ENCODE measurements around the gene FBXO24.

FBXO24 gene

GRCh38 chr7:100620804-100621203 lies 34.7 kb downstream of the FBXO24 start:
- no peak for DNase-seq (ENCODE audit: low read depth in 2 of 2)

GRCh38 chr7:100621554-100621953 lies 35.4 kb downstream of the FBXO24 start:
- no peak for DNase-seq (ENCODE audit: low read depth in 2 of 2)

- no peak for DNase-seq (ENCODE audit: low read depth in 2 of 2)
These were observed 38.1 kb downstream of the FBXO24 start for GRCh38 chr7:100623951-100624824.

- DNase-seq (ENCODE audit: low read depth in 2 of 2) = no peak
These were observed 39.9 kb downstream of the FBXO24 start for GRCh38 chr7:100626055-100626454.

- DNase-seq (ENCODE audit: low read depth in 2 of 2) = peak; percentile 76 to 83
These were observed 40.6 kb downstream of the FBXO24 start for GRCh38 chr7:100626530-100627237.

DNA sequence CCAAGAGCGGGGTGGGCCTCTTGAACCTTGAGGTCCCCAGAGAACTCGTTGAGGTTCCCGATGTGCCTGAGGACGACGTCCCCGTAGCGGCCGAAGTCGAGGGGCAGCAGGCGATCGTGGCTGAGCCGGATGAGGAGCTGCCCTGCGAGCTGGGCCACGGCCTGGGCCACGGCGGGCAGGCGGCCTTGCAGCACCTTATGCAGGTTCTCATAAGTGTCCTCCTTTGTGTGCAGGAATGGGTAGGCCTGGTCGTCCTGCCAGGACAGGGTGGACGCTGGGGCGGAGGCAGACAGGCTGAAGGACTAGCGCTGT lies 41.1 kb downstream of the FBXO24 start:
- no peak for DNase-seq (ENCODE audit: low read depth in 2 of 2)

- DNase-seq (ENCODE audit: low read depth in 2 of 2) = no peak
These were observed 43.1 kb downstream of the FBXO24 start for GRCh38 chr7:100629117-100629716.

DNA sequence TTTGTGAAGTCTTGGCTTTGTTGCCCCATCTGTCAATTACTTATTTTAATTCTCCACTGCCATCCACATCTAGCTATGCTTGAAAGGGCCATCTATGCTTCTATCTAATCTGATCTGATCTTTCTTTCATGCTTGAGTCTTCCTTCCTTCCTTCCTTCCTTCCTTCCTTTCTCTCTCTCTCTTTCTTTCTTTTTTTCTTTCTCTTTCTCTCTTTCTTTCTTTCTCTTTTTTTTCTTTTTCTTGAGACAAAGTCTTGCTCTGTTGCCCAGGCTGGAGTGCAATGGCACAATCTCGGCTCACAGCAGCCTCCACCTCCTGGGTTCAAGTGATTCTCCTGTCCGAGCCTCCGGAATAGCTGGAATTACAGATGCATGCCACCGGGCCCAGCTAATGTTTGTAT lies 43.9 kb downstream of the FBXO24 start:
- DNase-seq (ENCODE audit: low read depth in 2 of 2) = no peak

DNA sequence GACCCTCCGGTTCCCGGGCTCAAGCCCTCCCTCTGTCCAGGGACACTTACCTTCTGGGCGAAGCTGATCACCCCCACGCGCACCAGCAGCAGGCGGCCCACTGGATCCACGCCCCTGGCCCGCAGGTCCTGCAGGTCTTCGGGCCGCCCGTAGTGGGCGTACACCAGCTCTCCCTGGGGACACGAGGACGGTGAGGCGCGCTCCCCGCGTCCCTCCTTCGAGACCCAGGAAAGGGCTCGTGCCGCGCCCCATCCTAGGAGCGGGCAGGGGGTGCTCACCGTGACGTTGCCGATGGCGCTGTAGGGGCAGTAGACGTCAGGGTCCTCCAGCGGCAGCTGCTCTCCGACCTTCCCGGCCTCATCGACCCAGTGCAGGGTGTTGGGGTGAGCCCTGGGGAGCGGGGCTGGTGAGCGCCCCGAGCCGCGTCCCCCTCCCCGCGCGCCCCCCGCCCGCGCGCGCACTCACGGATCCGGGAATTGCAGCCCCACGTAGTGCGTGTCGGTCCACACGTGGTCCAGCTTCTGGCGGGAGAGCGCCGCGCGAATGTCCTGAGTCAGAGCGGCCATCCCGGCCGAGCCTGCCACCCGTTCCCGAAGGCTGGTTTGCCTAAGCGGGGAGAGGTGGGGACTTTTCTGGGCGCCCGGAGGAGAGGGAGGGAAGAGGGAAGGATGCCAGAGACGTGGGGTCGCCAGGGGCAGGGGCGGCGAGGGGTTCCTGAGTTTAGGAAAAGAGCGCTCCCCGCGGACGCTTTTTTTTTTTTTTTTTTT lies 47.0 kb downstream of the FBXO24 start:
- DNase-seq (ENCODE audit: low read depth in 2 of 2) = peak in 1 of 2 donors; percentile 31

DNA sequence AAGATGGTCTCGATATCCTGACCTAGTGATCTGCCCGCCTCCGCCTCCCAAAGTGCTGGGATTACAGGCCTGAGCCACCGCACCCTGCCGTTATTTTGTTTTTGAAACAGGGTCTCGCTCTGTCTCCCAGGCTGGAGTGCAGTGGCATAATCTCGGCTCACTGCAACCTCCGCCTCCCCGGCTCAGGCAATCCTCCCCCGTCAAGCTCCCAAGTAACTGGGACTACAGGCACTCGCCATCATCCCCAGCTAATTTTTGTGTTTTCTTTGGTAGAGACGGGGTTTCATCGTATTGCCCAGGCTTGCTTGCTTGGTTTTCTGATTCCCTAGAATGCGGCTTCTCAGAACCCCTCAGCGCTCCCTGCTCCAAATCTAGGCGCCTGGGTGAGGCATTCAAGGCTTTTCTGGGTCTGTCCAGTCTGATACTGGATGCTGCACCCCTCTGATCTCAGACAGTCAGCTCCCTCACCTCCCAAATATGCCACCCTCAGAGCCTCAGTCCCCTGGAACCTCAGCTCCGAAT lies 53.9 kb downstream of the FBXO24 start:
- no peak for DNase-seq (ENCODE audit: low read depth in 2 of 2)

DNA sequence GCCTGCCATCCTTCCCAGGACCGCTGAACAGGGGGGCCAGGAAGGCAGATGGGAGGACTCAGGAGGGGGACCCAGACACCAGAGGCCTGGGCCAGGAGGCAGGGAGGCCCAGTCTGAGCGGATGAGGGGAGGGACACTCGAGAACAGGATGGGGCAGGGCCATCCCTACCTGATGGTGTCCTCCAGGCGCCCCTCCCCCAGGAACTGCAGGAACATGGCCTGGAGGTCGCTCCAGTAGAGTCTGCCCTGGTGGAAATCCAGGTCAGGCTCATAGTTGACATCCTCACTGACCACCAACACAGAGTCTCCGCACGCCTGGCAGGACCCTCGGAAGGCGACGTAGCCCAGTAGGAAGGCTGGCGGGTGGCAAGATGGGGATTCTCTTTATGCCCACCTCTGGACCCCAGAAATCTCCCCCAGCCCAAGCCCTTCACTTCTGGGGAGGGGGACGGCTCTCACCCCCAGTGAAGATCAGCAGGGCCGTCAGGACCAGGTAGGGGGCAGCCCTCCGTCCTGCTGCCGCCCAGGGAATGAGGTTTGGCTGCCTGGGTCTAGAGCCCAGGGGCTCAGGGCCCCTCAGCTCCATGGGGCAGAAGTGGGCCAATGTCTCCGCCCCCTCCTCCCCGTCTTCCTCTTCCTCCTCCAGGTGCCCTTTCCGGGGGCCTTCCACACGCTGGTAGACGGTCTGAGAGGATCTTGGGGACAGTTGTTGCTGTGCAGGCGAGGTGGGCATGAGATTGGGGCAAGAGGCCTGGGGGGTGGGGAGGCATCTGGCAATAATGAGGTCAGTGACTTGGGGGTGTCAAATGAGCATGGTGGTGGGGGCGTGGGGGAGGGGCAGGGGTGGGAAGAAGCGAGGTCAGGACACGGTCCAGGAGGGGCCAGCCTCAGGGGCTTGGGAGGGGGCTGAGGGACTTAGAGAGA lies 54.7 kb downstream of the FBXO24 start:
- DNase-seq (ENCODE audit: low read depth in 2 of 2) = no peak

DNA sequence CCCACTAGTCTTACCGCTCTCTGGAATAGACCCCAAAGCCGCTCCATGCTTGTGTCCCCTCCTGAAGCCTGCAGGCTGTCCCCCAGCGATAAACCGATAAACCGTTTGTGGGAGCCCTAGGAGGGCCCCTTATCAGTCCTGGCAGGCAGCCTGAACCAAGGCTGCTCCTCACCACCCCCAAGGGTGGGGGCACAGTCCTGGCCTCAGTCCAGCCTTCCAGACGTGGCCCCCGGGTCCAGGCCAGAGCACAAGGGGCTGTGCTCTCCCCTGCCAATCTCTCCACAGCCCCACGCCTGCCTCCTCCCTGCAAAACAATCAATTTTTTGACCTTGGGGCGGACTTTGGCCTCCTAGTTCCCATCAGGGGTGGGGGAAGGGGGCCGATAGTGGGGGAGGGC lies 55.3 kb downstream of the FBXO24 start, which contains the start of gene TFR2:
Gene TFR2 (minus strand): TSS at position 90 of the 397 bp plus-strand sequence. CDS start 43 bp downstream, at position 47.
- DNase-seq (ENCODE audit: low read depth in 2 of 2) = no peak

DNA sequence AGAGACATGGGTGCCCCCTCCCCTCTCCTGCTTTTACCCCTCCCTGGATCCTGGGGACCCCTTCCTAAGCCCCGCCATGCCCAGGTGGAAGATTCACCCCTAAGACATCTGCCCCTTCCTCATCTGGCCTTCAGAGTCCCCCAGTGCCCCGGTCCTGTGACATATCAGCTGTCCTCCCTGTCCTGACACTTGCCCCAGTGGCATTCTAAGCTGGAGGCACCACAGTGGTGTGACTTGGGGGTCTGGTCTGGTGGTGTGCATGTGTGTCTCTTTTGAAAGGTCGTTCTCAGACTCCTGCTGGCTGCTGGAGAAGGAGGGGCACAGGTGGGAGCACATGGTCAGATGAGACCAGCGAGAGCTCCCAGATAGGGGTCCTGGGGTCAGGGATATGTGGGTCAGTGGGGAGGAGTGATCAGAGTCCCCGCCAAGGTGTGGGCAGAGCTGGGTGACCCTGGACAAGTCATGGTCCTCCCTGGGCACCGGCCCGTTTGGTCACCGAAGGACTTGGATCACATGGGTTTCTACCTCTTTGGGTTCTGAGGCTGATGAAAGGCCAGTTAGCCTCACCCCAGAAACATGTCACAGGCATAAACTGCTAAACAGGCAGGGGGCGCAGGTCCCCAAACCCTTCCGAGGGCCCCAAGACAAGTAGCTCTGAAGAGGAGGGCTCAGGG lies 55.9 kb downstream of the FBXO24 start:
- DNase-seq (ENCODE audit: low read depth in 2 of 2) = no peak

- no peak for DNase-seq (ENCODE audit: low read depth in 2 of 2)
These were observed 56.4 kb downstream of the FBXO24 start for GRCh38 chr7:100642534-100642907.

DNA sequence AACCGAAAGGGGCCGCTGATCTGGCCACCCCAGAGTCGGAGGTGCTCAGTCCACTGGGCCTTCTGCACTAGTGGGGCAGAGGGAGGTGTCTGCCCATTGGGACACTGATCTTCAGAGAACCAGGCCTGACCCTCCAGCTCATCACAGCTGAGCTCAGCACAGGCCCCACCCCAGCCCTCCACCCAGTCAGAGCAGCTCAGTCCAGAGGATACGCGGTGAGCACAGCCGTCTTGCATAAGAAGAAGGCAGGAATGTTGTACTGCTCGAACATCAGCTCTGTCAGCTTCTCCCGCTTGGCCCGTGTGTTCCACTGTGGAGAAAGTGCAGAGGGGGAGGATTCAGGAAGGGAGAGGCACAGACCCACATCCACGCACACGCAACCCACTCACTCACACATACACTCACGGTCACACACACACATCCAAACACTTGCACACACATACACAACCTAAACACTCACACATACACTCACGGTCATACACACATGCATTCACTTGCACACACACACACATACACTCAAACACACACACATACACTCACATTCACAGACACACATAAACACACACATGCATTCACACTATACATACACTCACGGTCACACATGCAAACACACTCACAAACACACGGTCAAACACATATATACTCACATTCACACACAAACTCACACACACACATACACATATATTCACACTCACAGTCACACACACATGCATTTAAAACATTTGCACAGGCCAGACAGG lies 63.9 kb downstream of the FBXO24 start:
- no peak for DNase-seq (ENCODE audit: low read depth in 2 of 2)
